B cell (primary cell): Measurements from ENCODE around the gene RASGEF1C.

Source experiments
- EZH2 ChIP-seq: IDR thresholded peaks from 2 replicates; pipeline ENCODE4 v1.6.1; 2012; ENCODE audit warnings: borderline replicate concordance, low read depth, mild to moderate bottlenecking, moderate library complexity, low read length; ENCODE audit not compliant: insufficient read depth, poor library complexity, severe bottlenecking
- TF ChIP-seq, protein P1 (sequence below): fragments of 200-600 bp; IDR thresholded peaks from one replicate; pipeline ENCODE4 v1.8.0; 2022; ENCODE audit warnings: antibody characterized with exemption, mild to moderate bottlenecking

DNA sequence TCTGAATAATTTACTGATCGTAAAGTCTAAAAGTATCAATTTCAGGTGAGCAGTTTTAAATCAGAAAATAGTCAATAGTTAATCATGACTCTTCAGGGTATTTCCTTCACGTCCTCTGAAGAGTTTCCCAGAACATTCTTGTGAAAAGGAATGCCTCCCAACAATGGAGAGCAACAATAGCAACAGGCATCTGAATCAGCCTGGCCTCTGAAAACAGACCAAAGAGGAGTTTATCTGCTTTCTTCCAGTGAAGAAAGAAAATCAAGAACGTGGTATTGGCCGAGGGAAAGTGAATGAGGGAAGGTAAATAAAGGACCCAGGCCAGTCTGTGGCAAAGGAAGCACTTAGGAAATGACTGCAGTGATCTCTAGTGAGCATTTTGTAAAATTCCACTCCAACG, 26.1 kb upstream of the RASGEF1C start:
- TF ChIP-seq, protein P1, sequence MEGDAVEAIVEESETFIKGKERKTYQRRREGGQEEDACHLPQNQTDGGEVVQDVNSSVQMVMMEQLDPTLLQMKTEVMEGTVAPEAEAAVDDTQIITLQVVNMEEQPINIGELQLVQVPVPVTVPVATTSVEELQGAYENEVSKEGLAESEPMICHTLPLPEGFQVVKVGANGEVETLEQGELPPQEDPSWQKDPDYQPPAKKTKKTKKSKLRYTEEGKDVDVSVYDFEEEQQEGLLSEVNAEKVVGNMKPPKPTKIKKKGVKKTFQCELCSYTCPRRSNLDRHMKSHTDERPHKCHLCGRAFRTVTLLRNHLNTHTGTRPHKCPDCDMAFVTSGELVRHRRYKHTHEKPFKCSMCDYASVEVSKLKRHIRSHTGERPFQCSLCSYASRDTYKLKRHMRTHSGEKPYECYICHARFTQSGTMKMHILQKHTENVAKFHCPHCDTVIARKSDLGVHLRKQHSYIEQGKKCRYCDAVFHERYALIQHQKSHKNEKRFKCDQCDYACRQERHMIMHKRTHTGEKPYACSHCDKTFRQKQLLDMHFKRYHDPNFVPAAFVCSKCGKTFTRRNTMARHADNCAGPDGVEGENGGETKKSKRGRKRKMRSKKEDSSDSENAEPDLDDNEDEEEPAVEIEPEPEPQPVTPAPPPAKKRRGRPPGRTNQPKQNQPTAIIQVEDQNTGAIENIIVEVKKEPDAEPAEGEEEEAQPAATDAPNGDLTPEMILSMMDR: no peak
- no peak for TF ChIP-seq EZH2
